HCT116 (cell line): ENCODE measurements around the gene EPHA6.

Experiments used
- EZH2 ChIP-seq: fragments of 200-600 bp; sonication (generic); IDR thresholded peaks from 2 replicates; pipeline ENCODE4 v1.6.1; 2017; ENCODE audit warnings: antibody characterized with exemption, mixed run types
- FOSL1 ChIP-seq: IDR thresholded peaks from 2 replicates; pipeline ENCODE4 v1.6.1; 2012; ENCODE audit warnings: low read depth
- TF ChIP-seq, protein P1 (sequence below): IDR thresholded peaks from 2 replicates; pipeline ENCODE4 v1.6.1; 2011; ENCODE audit warnings: mild to moderate bottlenecking, low read length, moderate library complexity; ENCODE audit not compliant: insufficient replicate concordance; ENCODE audit errors: extremely low read depth
- TF ChIP-seq, protein P2 (sequence below), 3 experiments: fragments of 200-600 bp in 1 of 3; sonication (generic) in 1 of 3; IDR thresholded peaks in 2 of 3; conservative IDR thresholded peaks in 1 of 3; 2 replicates each; pipeline ENCODE4 v1.5.1; 2012 to 2017; ENCODE audit warnings: low read depth in 2 of 3, low read length in 2 of 3, antibody characterized with exemption in 1 of 3, borderline replicate concordance in 1 of 3, control low read depth in 1 of 3, mild to moderate bottlenecking in 1 of 3, mixed read lengths in 1 of 3, mixed run types in 1 of 3, moderate library complexity in 1 of 3; ENCODE audit not compliant: insufficient read depth in 1 of 3

DNA sequence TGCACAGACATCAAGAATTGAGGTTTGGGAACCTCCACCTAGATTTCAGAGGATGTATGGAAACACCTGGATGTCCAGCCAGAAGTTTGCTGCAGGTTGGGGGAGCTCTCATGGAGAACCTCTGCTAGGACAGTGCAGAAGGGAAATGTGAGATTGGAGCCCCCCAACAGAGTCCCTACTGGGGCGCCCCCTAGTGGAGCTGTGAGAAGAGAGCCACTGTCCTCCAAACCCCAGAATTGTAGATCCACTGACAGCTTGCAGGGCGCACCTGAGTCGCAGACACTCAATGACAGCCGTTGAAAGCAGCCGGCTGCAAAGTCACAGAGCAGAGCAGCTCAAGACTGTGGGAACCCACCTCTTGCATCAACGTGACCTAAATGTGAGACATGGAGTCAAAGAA, 34.6 kb upstream of the EPHA6 start:
- TF ChIP-seq, protein P1, sequence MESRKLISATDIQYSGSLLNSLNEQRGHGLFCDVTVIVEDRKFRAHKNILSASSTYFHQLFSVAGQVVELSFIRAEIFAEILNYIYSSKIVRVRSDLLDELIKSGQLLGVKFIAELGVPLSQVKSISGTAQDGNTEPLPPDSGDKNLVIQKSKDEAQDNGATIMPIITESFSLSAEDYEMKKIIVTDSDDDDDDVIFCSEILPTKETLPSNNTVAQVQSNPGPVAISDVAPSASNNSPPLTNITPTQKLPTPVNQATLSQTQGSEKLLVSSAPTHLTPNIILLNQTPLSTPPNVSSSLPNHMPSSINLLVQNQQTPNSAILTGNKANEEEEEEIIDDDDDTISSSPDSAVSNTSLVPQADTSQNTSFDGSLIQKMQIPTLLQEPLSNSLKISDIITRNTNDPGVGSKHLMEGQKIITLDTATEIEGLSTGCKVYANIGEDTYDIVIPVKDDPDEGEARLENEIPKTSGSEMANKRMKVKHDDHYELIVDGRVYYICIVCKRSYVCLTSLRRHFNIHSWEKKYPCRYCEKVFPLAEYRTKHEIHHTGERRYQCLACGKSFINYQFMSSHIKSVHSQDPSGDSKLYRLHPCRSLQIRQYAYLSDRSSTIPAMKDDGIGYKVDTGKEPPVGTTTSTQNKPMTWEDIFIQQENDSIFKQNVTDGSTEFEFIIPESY, result no peak
- TF ChIP-seq, protein P2, sequence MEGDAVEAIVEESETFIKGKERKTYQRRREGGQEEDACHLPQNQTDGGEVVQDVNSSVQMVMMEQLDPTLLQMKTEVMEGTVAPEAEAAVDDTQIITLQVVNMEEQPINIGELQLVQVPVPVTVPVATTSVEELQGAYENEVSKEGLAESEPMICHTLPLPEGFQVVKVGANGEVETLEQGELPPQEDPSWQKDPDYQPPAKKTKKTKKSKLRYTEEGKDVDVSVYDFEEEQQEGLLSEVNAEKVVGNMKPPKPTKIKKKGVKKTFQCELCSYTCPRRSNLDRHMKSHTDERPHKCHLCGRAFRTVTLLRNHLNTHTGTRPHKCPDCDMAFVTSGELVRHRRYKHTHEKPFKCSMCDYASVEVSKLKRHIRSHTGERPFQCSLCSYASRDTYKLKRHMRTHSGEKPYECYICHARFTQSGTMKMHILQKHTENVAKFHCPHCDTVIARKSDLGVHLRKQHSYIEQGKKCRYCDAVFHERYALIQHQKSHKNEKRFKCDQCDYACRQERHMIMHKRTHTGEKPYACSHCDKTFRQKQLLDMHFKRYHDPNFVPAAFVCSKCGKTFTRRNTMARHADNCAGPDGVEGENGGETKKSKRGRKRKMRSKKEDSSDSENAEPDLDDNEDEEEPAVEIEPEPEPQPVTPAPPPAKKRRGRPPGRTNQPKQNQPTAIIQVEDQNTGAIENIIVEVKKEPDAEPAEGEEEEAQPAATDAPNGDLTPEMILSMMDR (IDR thresholded peaks at IDR 0.05 in 2 of 3, conservative IDR thresholded peaks at IDR 0.05 in 1 of 3; ENCODE audit: borderline replicate concordance in 1 of 3, insufficient read depth in 1 of 3, low read depth in 2 of 3, low read length in 2 of 3), result no peak
- TF ChIP-seq EZH2 (no peak), FOSL1 (no peak)
